ENCODE measurements around the gene C11orf91.
"Not testable (repeated sequence)": the region's sequence is repeated elsewhere in the genome, so short reads cannot be mapped to it uniquely, and the experiment has no call there.

The C11orf91 gene

DNA sequence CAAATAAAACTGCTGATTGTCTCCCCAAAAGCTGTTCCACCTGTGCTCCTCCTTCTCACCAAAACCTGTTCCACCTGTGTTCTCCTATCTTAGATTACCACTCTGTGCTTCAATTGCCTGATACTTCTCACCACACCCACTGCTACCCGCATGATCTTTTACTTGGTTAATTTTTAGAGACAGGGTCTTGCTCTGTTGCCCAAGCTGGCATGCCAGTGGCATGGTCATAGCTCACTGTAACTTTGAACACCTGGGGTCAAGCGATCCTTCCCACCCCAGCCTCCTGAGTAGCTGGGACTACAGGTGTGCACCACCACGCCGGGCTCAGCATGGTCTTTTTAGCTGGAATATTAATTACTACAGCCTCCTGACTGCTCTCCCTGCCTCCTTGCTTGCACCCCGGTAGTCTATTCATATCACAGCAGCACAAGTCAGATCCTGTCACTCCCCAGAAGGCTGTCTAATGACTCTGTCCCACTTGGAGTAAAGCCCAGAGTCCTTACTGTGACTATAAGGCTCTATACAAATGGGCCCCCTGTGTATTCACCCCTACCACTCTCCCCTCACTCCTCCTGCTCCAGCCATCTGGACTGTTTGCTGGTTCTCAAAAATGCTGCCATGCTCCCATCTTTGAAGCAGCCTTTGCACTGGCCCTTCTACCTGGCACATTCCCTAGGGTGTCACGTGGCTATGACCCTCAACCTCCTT lies 3.5 kb downstream of the C11orf91 start:
- no peak for DNase-seq (ENCODE audit: low spot score)

GRCh38 chr11:33696411-33696810 lies 4.2 kb downstream of the C11orf91 start:
- no peak for DNase-seq (ENCODE audit: low spot score)

- no peak for DNase-seq (ENCODE audit: low spot score)
Observed at GRCh38 chr11:33695051-33695566, 5.5 kb downstream of the C11orf91 start.

DNA sequence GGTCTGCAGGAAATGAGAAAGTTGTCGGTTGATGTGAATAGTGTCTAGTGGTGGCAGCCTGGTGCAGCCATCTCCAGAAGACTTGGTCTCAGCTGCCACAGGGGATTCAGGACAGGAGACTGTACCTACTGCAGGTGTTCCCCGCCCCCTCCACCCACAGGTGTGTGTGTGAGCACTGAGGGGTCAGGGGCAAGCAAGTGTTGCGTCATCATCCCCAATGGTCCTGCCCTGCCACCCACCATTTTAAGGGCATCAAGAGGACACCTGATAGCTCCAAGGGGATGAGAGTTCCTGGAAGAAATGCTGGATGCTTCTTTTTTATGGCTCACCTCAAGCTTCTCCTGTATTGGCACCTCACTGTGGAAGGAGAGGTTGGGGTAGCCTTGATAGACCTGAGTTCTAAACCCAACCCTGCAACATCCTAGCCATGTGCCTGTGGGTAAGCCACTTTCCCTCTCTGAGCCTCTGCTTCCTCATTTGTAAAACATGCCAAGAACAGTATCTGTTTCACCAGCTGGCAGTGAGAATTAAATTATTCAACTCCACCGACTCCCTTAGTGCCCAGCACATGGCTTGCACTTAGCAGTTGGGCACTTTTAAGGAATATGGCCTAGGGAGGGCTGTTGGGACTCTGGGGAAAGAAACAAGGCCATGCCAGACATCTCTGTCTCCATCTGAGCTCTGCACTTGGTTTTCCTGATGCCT lies 6.1 kb downstream of the C11orf91 start:
- no peak for DNase-seq (ENCODE audit: low spot score)

DNA sequence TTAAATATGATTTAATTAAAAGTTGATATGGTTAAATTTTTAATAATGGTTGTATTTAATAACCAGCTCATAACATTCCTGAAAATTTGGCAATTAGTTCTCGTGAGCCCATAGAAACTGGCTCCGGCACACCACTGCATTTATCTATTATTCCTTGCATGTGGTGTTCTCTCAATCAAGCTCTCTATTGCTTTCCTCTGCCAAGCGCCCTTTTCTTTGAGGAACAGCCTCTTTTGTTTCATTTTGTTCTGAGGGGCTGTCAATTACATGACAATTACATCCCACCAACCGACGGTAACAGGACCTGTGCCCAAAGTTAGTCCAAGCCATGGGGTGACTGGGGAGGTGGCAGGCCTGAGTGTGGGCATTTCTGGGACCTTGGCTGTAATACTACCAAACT lies 8.1 kb downstream of the C11orf91 start:
- DNase-seq (ENCODE audit: low spot score): no peak

- peak; percentile 97 for DNase-seq (ENCODE audit: low spot score)
Observed at GRCh38 chr11:33692013-33692504, 8.6 kb downstream of the C11orf91 start.

DNA sequence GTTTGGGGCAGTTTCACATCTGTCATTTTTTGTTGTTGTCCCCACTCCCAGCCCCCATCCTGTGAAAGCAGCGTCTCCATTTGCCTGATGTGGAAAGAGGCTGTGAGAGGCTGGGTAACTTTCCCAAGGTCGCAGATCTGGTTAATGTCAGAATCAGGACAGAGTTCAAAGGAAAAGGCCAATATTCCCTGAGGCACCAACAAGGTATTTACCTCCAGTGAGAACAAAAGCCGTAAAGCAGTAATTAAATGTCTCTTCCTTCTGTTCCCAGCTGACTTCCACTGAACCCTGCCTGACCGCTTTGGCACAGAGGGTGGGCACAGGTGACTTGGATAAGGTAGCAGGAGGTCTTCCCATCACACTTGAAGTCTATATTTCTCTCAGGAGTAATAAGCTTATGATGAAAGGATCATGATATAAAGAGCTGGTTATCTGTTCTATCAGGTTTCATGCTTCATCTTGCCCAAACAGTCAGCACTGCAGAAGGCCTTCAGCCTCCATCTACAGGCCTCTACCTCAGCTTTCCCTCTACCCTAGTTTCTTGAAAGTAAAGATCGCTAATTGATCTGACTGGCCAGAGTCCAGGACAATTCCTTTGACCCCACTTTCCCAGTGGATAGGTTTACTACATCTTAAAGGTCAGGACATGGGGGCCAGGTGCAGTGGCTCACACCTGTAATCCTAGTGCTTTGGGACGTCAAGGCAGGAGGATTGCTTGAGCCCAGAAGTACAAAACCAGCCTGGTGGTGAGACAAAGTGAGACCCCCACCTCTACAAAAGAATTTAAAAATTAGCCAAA lies 9.4 kb downstream of the C11orf91 start:
- DNase-seq (ENCODE audit: low spot score): peak; percentile 63

- DNase-seq (ENCODE audit: low spot score): peak; percentile 100
Observed at GRCh38 chr11:33690290-33691065, 10.1 kb downstream of the C11orf91 start.

DNA sequence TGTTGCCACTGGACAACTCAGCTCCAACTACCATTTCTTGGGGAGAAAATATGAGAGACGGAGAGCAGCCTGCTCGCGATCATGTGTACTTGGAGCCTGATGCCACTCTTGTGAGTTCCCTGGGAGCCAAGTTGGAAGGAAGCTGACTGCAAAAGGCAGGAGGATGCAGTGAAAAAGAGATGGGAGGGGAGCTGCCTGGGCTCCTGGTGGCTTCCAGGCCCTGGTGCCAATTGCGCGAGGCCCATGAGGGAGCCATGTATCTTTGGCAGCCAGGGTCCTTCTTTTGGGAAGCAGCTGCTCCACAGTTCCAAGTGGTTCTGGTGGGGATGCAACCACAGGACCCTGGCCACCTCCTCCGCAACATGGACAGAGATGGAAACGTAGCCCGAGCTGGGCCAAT lies 11.1 kb downstream of the C11orf91 start:
- DNase-seq (ENCODE audit: low spot score): no peak

GRCh38 chr11:33689085-33689484 lies 11.5 kb downstream of the C11orf91 start:
- DNase-seq (ENCODE audit: low spot score): peak; percentile 82

DNA sequence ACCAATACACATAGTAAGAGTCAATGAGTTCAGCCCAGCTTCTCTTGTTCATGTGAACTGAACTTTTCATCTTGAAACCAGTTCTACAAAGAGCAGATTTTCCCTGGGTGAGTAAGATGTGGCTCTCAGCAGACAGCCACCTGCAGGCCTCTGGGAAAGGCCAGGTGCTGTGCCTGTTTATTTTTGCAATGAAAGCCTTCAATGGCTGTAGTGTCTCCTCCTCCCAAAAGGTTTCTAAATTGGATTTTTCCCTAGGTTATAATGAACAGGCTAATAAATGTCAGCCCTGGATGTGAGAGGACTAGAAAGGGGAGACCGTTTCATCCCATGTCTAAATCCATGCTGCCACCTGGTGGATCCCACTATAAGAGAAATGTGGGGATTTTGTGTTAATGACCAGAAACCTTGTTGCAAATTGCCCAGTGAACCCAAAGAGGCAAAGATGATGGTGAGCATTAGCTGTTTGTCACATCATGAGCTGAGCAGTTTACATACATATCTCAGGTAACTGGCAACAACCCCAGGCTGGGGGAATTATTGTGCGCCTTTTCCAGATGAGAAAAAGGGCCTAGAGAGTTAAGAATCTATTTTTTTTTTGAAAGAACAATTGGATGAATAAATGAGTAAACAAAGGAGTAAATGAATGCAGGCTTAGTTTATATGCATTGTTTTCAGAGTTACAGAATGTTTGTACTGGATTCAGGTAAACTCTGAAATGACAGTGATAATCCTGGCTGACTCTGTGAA lies 12.7 kb downstream of the C11orf91 start:
- DNase-seq (ENCODE audit: low spot score): peak; percentile 72

DNA sequence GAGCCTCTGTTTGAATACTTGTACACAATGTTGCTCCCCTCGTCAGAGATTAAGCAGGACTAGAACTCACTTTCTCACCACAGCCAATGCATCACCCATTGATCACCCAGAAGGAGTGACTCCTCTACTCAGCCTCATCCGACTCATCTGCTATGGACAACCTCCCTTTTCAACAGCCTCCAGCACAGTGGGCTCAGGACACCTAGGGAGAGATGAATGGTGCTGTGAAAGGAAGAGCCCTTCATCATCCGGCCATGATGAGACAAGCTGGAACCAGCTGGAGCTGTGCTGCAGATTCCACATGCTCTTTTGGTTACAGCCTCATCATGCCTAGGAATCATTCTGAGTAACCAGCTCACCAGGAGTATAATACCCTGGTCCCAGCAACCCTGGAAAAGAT lies 15.5 kb downstream of the C11orf91 start:
- no peak for DNase-seq (ENCODE audit: low spot score)

DNA sequence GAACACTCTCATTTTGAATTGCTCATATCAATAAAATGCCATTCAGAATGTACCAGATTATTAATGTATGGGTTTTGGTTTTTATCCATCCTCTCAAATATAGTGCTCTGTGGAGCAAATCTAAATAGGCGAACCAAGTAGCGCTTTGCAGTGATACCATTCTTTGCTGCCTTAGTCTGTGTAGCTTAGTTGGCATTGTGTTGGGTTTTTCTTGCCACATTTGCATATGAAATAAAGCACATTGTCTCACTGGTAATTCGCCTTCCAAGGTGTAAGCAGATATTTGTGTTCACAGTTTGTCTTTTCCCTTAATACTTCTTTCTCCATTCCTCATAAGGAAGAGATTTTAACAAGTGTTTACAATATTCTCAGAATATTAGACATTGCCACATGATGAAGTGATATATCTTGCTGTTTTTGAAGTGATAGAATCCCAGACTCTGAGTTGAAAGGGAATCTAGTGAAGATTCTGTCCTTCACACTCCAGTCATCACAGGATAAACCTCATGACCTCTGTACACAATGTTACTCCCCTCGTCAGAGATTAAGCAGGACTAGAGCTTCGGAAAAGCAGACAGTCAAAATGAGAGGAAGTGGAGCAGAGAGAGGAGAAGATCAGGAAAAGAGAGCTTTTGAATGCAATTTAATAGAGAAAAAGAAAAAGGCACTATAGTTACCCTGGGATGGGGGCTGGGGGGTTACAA lies 16.5 kb downstream of the C11orf91 start:
- DNase-seq (ENCODE audit: low spot score): no peak

- no peak for DNase-seq (ENCODE audit: low spot score)
Observed at GRCh38 chr11:33682446-33682845, 18.2 kb downstream of the C11orf91 start.

DNA sequence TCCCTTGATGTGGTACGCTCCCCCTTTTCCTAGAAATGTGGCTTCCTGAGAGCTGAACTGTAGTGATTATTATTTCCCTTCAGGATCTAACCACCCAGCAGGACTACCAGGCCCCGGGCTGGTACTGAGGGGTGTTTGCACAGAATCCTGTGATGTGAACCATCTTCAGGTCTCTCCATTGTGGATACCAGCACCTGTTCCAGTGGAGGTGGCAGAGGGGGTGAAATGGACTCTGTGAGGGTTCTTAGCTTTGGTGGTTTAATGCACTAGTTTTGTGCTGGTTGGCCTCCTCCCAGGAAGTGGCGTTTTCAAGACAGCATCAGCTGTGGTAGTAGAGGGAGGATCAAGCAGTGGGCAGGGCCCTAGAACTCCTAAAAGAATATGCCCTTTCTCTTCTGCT lies 18.6 kb downstream of the C11orf91 start:
- DNase-seq (ENCODE audit: low spot score): no peak

DNA sequence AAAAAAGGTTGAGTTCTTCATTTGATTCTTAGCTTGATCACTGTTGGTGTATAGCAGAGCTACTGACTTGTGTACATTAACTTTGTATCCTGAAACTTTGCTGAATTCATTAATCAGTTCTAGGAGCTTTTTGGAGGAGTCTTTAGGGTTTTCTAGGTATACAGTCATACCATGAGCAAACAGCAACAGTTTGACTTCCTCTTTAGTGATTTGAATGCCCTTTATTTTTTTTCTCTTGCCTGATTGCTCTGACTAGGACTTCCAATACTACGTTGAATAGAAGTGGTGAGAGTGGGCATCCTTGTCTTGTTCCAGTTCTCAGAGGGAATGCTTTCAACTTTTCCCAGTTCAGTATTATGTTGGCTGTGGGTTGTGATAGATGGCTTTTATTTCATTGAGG lies 22.0 kb downstream of the C11orf91 start:
- not testable (repeated sequence) for DNase-seq (ENCODE audit: low spot score)

- DNase-seq (ENCODE audit: low spot score): no peak
Observed at GRCh38 chr11:33674035-33674814, 26.4 kb downstream of the C11orf91 start.

GRCh38 chr11:33672273-33672672 lies 28.4 kb downstream of the C11orf91 start:
- no peak for DNase-seq (ENCODE audit: low spot score)

DNA sequence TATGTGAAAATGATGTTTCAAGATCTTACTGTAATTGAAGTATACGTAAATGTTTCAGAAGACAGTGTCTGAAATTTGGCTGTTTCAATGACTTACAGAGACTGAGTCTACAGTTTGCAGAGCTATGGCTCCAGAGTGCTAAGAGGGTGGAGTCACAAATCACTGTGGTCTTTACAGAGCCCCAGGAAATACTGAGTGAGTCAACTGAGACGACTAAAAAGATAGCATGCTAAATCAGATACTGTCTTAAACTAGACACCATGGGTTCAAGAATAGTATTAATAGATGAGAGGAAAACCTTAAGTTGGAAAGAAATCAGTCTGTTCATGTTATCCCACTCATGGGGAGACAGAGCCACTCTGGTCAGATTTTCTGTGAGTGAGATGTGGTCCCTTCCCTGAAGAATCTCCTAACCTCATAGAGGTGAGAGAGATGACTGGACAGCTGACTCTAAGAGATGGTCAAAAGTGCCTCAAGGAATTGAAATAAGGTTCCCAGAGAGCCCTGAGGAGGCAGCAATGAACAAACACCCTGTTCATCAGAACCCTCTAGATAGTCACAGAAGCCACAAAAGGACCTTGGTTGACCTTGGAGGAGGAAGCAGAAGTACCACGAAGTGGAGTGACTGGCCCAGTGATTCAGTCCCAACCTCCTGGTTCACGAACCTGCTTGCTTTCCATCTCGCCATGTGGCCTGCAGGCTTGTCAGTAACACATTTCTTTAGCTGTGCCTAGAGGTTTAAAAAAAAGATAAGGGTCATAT lies 30.2 kb downstream of the C11orf91 start:
- peak; percentile 23 for DNase-seq (ENCODE audit: low spot score)

All from kidney capillary endothelial cell (primary cell).